ENCODE data around the gene SCN5A. TPM values are rescaled to one million over a fixed set of nuclear protein-coding genes. Genes with fewer than 3 reads are reported as not detected.

Gene SCN5A
- total RNA-seq, 4 donors from 2014 or later, result 0.50 to 1.7 (median 0.81) TPM; not detected in 1

DNA sequence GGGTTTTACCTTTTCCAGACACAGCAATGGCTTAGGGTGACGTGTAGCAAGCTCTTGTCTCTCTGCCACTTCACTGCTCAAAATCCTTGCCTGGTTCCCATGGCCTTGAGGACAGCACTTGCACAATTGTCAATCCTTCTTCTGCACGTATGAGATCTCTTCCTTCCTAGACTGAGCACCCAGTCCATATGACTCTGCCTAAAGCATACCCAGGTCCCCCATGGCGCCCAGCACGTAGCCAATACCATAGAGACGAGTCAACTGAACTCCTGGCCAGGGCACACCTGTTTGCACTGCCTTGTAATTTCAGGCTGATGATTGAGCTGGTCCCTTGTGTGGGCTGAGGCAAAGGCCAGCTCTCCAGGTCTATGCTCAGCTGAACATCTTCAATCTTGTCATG, 23.3 kb downstream of the SCN5A start:
- no peaks in the 10 kb centered on the region for H3K36me3 ChIP-seq

DNA sequence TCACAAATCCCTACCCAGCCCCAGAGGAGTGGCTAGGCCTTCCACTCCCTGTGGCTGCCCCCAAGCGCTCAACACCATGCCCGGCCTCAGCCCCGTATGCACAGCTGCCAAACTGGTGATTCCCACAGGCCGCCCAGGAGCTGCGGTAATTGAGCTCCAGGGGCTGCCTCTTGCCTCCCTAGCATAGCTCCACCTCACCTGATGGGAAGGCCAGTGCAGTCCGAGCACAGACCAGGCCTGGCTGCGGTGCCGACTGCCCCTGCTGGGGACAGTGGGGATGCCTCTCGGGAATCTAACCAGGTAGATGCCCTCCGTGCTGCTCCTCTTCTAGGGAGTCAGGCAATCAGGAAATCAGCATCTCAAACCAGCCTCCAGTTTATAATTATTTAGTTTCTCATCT, 25.9 kb downstream of the SCN5A start:
- no peak for TF ChIP-seq POLR2A (IDR thresholded peaks at IDR 0.05)
- TF ChIP-seq POLR2AphosphoS5 (IDR thresholded peaks at IDR 0.05), result no peak
- TF ChIP-seq, protein P1, sequence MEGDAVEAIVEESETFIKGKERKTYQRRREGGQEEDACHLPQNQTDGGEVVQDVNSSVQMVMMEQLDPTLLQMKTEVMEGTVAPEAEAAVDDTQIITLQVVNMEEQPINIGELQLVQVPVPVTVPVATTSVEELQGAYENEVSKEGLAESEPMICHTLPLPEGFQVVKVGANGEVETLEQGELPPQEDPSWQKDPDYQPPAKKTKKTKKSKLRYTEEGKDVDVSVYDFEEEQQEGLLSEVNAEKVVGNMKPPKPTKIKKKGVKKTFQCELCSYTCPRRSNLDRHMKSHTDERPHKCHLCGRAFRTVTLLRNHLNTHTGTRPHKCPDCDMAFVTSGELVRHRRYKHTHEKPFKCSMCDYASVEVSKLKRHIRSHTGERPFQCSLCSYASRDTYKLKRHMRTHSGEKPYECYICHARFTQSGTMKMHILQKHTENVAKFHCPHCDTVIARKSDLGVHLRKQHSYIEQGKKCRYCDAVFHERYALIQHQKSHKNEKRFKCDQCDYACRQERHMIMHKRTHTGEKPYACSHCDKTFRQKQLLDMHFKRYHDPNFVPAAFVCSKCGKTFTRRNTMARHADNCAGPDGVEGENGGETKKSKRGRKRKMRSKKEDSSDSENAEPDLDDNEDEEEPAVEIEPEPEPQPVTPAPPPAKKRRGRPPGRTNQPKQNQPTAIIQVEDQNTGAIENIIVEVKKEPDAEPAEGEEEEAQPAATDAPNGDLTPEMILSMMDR (IDR thresholded peaks at IDR 0.05), result no peak
- TF ChIP-seq EP300 (IDR thresholded peaks at IDR 0.05), result no peak
- Histone ChIP-seq H3K4me3 (no peak overlapping the region), H3K36me3 (no peaks in the 10 kb centered on the region), H3K4me1 (no peaks in the 10 kb centered on the region), H3K27me3 (no peaks in the 10 kb centered on the region), H3K9me3 (no peaks in the 10 kb centered on the region), H3K27ac (no peak overlapping the region)
- WGBS, 2 donors (ENCODE audit: low coverage in 1 of 2), result 75% methylated on average over 9 of the region's 10 CpGs; no CpG with 5 or more reads in 1 of the 2 donors
- ATAC-seq, result no peak

More for the DNA sequence above, 23.3 kb downstream of the SCN5A start:
- H3K4me3 ChIP-seq, result no peak overlapping the region
- no peaks in the 10 kb centered on the region for H3K27me3 ChIP-seq
- no peaks in the 10 kb centered on the region for H3K4me1 ChIP-seq
- ATAC-seq, result no peak
- no peak overlapping the region for H3K27ac ChIP-seq
- H3K9me3 ChIP-seq, result no peaks in the 10 kb centered on the region
- 74 to 95% methylated on average over 2 to 4 of the region's 5 CpGs for WGBS, 2 donors (ENCODE audit: low coverage in 1 of 2)
- TF ChIP-seq POLR2A (IDR thresholded peaks at IDR 0.05) (no peak), EP300 (IDR thresholded peaks at IDR 0.05) (no peak), POLR2AphosphoS5 (IDR thresholded peaks at IDR 0.05) (no peak)
- TF ChIP-seq, protein P1 (IDR thresholded peaks at IDR 0.05), result no peak

DNA sequence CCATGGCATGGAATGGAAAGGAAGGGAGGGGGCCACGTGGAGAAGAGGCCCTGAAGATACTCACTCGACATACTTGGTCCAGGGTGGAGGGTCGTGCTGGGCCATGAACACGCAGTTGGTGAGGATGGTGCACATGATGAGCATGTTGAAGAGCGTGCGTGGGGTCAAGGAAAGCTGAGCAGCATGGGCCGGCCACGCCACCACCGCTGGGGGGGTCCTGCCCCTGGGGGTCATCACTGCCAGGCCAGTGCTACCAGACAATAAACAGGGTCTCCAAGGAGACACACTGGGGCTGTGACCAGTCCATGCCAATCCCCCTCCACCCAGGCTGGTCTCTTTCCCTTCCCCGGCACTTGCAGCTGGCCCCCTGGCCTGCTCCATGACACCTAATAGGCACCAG, 27.2 kb downstream of the SCN5A start:
- Histone ChIP-seq H3K9me3 (no peaks in the 10 kb centered on the region), H3K4me3 (no peak overlapping the region), H3K36me3 (no peaks in the 10 kb centered on the region), H3K27me3 (no peaks in the 10 kb centered on the region), H3K27ac (no peak overlapping the region), H3K4me1 (no peaks in the 10 kb centered on the region)
- WGBS, 2 donors (ENCODE audit: low coverage in 1 of 2), result 88% methylated on average over 5 of the region's 10 CpGs; no CpG with 5 or more reads in 1 of the 2 donors
- no peak for TF ChIP-seq EP300 (IDR thresholded peaks at IDR 0.05)
- TF ChIP-seq POLR2AphosphoS5 (IDR thresholded peaks at IDR 0.05), result no peak
- TF ChIP-seq, protein P1 (IDR thresholded peaks at IDR 0.05), result no peak
- TF ChIP-seq POLR2A (IDR thresholded peaks at IDR 0.05), result no peak
- ATAC-seq, result no peak

DNA sequence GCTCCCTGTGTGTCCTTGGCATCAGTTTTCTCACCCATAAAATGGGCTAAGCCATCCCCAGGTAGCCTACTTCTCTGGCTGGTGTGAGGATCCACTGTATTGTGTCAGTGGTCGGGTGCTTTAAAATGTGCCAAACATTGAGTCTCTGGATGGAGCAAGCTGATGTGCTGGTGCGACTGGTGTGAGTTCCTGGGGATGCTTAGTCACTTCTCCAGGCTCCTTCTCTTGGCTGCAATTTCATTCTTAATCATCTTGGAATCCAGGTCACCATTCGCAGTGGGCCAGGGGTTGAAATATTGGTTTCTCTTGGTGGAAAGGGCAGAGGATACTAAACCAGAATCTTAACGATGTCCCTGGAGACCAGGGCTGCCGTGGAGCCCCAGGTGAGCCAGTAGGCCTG, 29.3 kb downstream of the SCN5A start:
- H3K9me3 ChIP-seq, result no peaks in the 10 kb centered on the region
- H3K36me3 ChIP-seq, result no peaks in the 10 kb centered on the region
- no peaks in the 10 kb centered on the region for H3K4me1 ChIP-seq
- no peaks in the 10 kb centered on the region for H3K27me3 ChIP-seq
- H3K27ac ChIP-seq, result no peak overlapping the region
- no peak overlapping the region for H3K4me3 ChIP-seq
- no peak for ATAC-seq
- 60 to 81% methylated on average over 1 to 2 of the region's 5 CpGs for WGBS, 2 donors (ENCODE audit: low coverage in 1 of 2)
- TF ChIP-seq POLR2AphosphoS5 (IDR thresholded peaks at IDR 0.05) (no peak), POLR2A (IDR thresholded peaks at IDR 0.05) (no peak), EP300 (IDR thresholded peaks at IDR 0.05) (no peak)
- TF ChIP-seq, protein P1 (IDR thresholded peaks at IDR 0.05), result no peak

DNA sequence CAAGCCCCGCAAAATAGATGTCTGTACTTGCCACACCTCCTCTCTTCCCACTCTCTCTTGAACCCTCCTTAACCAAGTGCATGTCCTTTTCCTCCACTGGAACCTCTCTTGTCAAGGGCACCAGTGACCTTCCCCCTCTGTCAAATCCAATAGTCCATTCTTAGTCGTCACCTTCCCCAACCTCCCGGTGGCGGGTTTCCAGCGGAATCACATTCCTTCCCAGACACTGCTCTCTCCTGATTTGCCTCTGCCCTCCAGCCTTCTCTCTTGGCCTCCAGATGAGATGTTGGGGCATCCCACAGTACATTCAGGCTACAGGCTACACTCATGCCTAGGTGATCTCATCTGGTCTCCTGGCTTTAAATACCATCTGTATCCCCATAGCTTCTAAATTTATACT, 31.1 kb downstream of the SCN5A start:
- Histone ChIP-seq H3K36me3 (no peaks in the 10 kb centered on the region), H3K4me3 (no peak overlapping the region), H3K4me1 (no peaks in the 10 kb centered on the region), H3K27me3 (no peaks in the 10 kb centered on the region), H3K9me3 (no peaks in the 10 kb centered on the region), H3K27ac (no peak overlapping the region)
- ATAC-seq, result no peak
- 50 to 79% methylated on average over 2 to 5 of the region's 5 CpGs for WGBS, 2 donors (ENCODE audit: low coverage in 1 of 2)
- TF ChIP-seq POLR2A (IDR thresholded peaks at IDR 0.05) (no peak), EP300 (IDR thresholded peaks at IDR 0.05) (no peak), POLR2AphosphoS5 (IDR thresholded peaks at IDR 0.05) (no peak)
- TF ChIP-seq, protein P1 (IDR thresholded peaks at IDR 0.05), result no peak
